Measurements from ENCODE around the gene ADCY3.

ADCY3 gene

GRCh38 chr2:24939353-24939752 lies 19.3 kb upstream of the ADCY3 start:
- Mint-ChIP-seq H3K4me1 (ENCODE audit: low read depth) (no peaks in the 10 kb centered on the region), H3K27me3 (ENCODE audit: low read depth) (no peaks in the 10 kb centered on the region), H3K27ac (no peak overlapping the region), H3K36me3 (ENCODE audit: low read depth) (no peaks in the 10 kb centered on the region), H3K9me3 (no peaks in the 10 kb centered on the region), H3K4me3 (no peak overlapping the region)
- no peak for DNase-seq (ENCODE audit: low spot score)

DNA sequence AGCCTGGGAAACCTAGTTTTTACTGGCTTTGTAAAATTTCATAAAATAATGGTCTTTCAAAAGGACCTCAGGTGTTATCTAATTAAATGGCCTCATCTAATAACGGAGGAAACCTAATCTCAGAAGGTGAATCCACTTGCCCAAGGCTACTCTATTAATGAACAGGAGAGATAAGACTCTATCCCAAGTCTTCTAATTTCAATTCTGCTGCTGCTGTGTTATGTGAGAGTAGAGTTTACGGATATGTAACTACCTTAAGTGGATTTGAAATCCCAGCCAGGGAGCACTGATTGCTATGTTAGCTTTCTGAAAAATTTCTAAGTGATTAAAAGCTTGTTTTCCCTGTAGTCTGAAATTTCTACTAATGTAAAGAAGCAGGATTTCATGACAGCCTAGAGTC lies 17.2 kb upstream of the ADCY3 start:
- Mint-ChIP-seq H3K4me1 (ENCODE audit: low read depth) (no peaks in the 10 kb centered on the region), H3K9me3 (no peaks in the 10 kb centered on the region), H3K36me3 (ENCODE audit: low read depth) (no peaks in the 10 kb centered on the region), H3K27me3 (ENCODE audit: low read depth) (no peaks in the 10 kb centered on the region), H3K4me3 (no peak overlapping the region), H3K27ac (no peak overlapping the region)
- DNase-seq (ENCODE audit: low spot score), result no peak

DNA sequence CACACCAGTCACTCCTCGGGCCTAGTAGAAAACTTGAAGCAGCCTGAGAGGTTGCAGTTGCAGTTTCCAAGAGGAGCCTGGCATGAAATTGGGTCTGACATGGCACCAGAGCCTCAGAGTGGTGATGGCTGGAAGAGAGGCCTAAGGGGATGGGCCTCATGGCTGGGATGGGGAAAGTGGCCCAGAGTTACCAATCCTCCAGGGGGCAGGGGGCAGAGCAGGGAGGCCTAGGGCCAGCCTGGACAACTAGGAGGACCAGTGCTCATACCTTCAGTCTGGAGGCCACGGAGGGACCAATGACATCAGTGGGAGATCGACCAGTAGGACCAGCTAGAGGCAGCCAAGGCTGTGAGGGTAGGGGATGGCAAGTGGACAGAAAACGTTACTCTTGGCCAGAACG lies 15.1 kb upstream of the ADCY3 start:
- no peak for DNase-seq (ENCODE audit: low spot score)
- H3K4me3 Mint-ChIP-seq, result no peak overlapping the region
- no peaks in the 10 kb centered on the region for H3K9me3 Mint-ChIP-seq
- no peak overlapping the region for H3K27ac Mint-ChIP-seq
- peaks cover 1% of the 10 kb centered on the region for H3K4me1 Mint-ChIP-seq (ENCODE audit: low read depth)
- H3K36me3 Mint-ChIP-seq (ENCODE audit: low read depth), result no peaks in the 10 kb centered on the region
- H3K27me3 Mint-ChIP-seq (ENCODE audit: low read depth), result no peaks in the 10 kb centered on the region

DNA sequence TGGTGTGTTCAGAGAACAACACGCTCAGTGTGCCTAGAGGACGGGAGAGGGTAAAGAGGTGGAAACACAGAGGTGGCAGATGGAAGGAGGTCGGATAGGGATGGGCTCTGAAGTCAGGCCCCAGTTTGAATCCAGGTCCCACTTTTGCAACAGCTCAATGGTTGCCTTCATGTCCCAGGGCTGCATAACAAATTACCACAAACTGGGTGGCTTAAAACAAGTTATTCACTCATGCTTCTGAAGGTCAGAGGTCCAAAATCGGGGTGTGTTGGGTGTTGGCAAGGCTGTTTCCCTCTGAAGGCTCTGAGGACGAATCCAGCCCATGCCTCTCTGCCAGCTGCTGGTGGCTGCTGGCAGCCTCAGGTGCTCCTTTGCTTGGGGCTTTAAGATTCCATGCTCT lies 12.7 kb upstream of the ADCY3 start:
- H3K9me3 Mint-ChIP-seq, result no peaks in the 10 kb centered on the region
- peaks cover 1% of the 10 kb centered on the region for H3K4me1 Mint-ChIP-seq (ENCODE audit: low read depth)
- DNase-seq (ENCODE audit: low spot score), result no peak
- H3K4me3 Mint-ChIP-seq, result no peak overlapping the region
- H3K27ac Mint-ChIP-seq, result no peak overlapping the region
- H3K36me3 Mint-ChIP-seq (ENCODE audit: low read depth), result no peaks in the 10 kb centered on the region
- H3K27me3 Mint-ChIP-seq (ENCODE audit: low read depth), result no peaks in the 10 kb centered on the region

- no peak overlapping the region for H3K4me3 Mint-ChIP-seq
- H3K36me3 Mint-ChIP-seq (ENCODE audit: low read depth), result no peaks in the 10 kb centered on the region
- no peak overlapping the region for H3K27ac Mint-ChIP-seq
- H3K27me3 Mint-ChIP-seq (ENCODE audit: low read depth), result no peaks in the 10 kb centered on the region
- no peaks in the 10 kb centered on the region for H3K9me3 Mint-ChIP-seq
- H3K4me1 Mint-ChIP-seq (ENCODE audit: low read depth), result peaks cover 6% of the 10 kb centered on the region
- DNase-seq (ENCODE audit: low spot score), result no peak
Observed at GRCh38 chr2:24930768-24931167, 10.7 kb upstream of the ADCY3 start.

DNA sequence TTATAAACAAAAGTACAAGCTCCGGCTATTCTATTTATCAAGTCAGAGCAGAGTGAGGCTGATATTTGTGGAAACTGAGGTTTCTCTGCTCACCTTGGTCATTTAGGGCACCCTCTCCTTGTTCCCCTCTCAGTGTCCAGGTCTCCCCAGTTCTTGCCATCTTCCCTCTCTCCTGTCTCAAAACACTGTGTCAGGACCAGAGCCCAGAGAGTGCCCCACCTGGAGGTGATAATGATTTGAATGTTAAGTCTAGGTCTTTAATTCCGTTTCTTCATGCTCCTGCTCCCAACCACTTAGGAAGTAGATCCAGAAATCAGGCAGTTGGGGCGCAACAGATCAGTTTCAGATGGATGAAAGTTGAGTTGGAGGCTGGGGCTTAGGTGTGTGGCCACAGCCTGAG lies 9.2 kb upstream of the ADCY3 start:
- peaks cover 6% of the 10 kb centered on the region for H3K4me1 Mint-ChIP-seq (ENCODE audit: low read depth)

GRCh38 chr2:24928036-24928435 lies 8.0 kb upstream of the ADCY3 start:
- no peaks in the 10 kb centered on the region for H3K9me3 Mint-ChIP-seq
- no peak overlapping the region for H3K4me3 Mint-ChIP-seq
- H3K27me3 Mint-ChIP-seq (ENCODE audit: low read depth), result no peaks in the 10 kb centered on the region
- peaks cover 6% of the 10 kb centered on the region for H3K4me1 Mint-ChIP-seq (ENCODE audit: low read depth)
- H3K27ac Mint-ChIP-seq, result no peak overlapping the region
- no peak for DNase-seq (ENCODE audit: low spot score)
- no peaks in the 10 kb centered on the region for H3K36me3 Mint-ChIP-seq (ENCODE audit: low read depth)

More for the DNA sequence above, 9.2 kb upstream of the ADCY3 start:
- Mint-ChIP-seq H3K27me3 (ENCODE audit: low read depth) (no peaks in the 10 kb centered on the region), H3K36me3 (ENCODE audit: low read depth) (no peaks in the 10 kb centered on the region), H3K27ac (no peak overlapping the region), H3K4me3 (no peak overlapping the region), H3K9me3 (no peaks in the 10 kb centered on the region)
- no peak for DNase-seq (ENCODE audit: low spot score)

GRCh38 chr2:24926602-24927252 lies 6.7 kb upstream of the ADCY3 start:
- H3K27ac Mint-ChIP-seq, result no peak overlapping the region
- H3K9me3 Mint-ChIP-seq, result no peaks in the 10 kb centered on the region
- peaks cover 6% of the 10 kb centered on the region for H3K4me1 Mint-ChIP-seq (ENCODE audit: low read depth)
- no peaks in the 10 kb centered on the region for H3K36me3 Mint-ChIP-seq (ENCODE audit: low read depth)
- H3K27me3 Mint-ChIP-seq (ENCODE audit: low read depth), result no peaks in the 10 kb centered on the region
- no peak for DNase-seq (ENCODE audit: low spot score)
- H3K4me3 Mint-ChIP-seq, result peak overlapping the region; percentile 42

- Mint-ChIP-seq H3K27me3 (ENCODE audit: low read depth) (no peaks in the 10 kb centered on the region), H3K4me3 (peak overlapping the region; percentile 42), H3K27ac (no peak overlapping the region), H3K9me3 (no peaks in the 10 kb centered on the region), H3K36me3 (ENCODE audit: low read depth) (no peaks in the 10 kb centered on the region), H3K4me1 (ENCODE audit: low read depth) (peaks cover 6% of the 10 kb centered on the region)
- no peak for DNase-seq (ENCODE audit: low spot score)
Observed at GRCh38 chr2:24926220-24926601, 6.2 kb upstream of the ADCY3 start.

DNA sequence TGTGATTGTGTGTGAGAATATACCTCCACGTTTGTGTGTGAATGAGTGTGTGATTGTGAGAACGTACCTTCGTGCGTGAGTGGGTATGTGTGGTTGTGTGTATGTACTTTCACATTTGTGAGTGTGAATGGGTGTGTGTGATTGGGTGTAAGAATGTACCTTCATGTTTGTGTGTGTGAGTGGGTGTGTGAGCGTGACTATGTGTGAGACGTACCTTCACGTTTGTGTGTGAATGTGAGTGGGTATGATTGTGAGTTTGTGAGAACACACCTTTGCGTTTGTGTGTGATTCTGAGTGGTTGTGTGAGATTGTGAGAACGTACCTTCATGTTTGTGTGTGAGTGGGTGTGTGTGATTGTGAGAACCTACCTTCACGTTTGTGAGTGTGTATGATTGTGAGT lies 5.8 kb upstream of the ADCY3 start:
- Mint-ChIP-seq H3K4me1 (ENCODE audit: low read depth) (peaks cover 8% of the 10 kb centered on the region), H3K4me3 (no peak overlapping the region), H3K27ac (no peak overlapping the region), H3K9me3 (no peaks in the 10 kb centered on the region), H3K27me3 (ENCODE audit: low read depth) (no peaks in the 10 kb centered on the region), H3K36me3 (ENCODE audit: low read depth) (no peaks in the 10 kb centered on the region)
- DNase-seq (ENCODE audit: low spot score), result no peak

DNA sequence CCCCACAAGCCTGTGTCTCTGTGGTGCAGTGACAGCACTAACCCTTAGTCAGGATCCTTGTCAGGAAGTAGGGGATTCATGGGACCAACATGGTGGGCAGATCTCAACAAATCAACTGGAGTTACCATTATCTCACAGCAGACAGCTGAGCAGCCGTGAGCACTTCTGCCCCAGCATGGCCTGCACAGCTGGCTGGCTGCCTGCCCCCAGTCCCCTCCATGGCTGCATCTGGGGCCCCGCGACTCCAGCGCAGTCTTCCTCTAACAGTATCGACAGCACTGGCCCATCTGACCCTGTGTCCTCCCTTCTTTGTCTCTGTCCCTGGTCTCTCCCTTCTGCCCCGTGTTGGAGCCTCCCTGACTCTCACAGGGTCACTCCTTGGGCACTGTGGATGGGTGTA lies 4.7 kb upstream of the ADCY3 start:
- Mint-ChIP-seq H3K4me1 (ENCODE audit: low read depth) (peaks cover 11% of the 10 kb centered on the region), H3K9me3 (no peaks in the 10 kb centered on the region), H3K27ac (no peak overlapping the region), H3K27me3 (ENCODE audit: low read depth) (no peaks in the 10 kb centered on the region), H3K36me3 (ENCODE audit: low read depth) (no peaks in the 10 kb centered on the region), H3K4me3 (no peak overlapping the region)
- no peak for DNase-seq (ENCODE audit: low spot score)

DNA sequence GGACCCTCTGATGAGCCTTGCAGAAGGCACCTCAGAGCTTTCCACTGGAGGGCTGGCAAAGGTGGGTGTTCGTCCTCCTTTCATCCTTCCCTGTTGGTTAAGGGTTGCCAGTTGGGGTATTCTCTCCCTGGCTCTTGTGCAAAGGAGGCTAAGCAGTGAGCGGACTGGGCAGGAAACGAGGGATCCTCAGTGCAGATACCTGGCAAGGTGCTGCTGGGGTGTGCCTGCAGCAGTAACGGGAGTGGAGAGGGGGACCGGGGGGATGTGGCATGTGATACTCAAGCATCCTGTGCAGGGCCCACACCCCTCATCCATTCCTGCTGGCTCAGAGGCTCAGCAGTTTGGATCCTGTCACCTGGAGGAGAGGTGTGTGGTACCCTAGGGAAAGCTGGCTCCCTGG lies 4.2 kb upstream of the ADCY3 start:
- H3K27me3 Mint-ChIP-seq (ENCODE audit: low read depth), result no peaks in the 10 kb centered on the region
- H3K9me3 Mint-ChIP-seq, result no peaks in the 10 kb centered on the region
- DNase-seq (ENCODE audit: low spot score), result no peak
- no peak overlapping the region for H3K27ac Mint-ChIP-seq
- H3K4me3 Mint-ChIP-seq, result no peak overlapping the region
- no peaks in the 10 kb centered on the region for H3K36me3 Mint-ChIP-seq (ENCODE audit: low read depth)
- H3K4me1 Mint-ChIP-seq (ENCODE audit: low read depth), result peaks cover 12% of the 10 kb centered on the region

GRCh38 chr2:24923106-24923505 lies 3.1 kb upstream of the ADCY3 start:
- Mint-ChIP-seq H3K9me3 (no peaks in the 10 kb centered on the region), H3K4me3 (no peak overlapping the region), H3K4me1 (ENCODE audit: low read depth) (peaks cover 21% of the 10 kb centered on the region)

DNA sequence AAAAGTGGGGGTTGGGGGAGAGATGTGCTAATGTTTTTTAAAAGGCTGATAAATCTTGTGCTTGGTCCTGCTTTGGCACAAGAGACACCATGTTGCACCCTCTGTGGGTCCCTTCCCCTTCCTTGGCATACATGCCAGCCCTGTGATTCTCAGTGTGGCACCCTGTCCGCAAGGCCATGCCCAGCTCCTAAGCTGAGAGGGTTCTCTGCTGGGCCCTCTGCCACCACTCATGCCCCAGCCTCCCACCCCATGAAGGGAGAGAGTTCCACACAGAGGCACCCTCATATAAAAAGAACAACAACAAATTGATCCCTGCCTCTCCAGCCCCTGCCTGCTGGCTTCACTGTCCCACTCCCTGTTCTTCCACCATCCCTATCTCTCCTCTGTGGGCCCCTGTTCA lies 2.5 kb upstream of the ADCY3 start:
- H3K36me3 Mint-ChIP-seq (ENCODE audit: low read depth), result peaks cover 7% of the 10 kb centered on the region
- peaks cover 26% of the 10 kb centered on the region for H3K4me1 Mint-ChIP-seq (ENCODE audit: low read depth)
- no peak overlapping the region for H3K27ac Mint-ChIP-seq
- no peaks in the 10 kb centered on the region for H3K27me3 Mint-ChIP-seq (ENCODE audit: low read depth)
- DNase-seq (ENCODE audit: low spot score), result no peak
- H3K9me3 Mint-ChIP-seq, result no peaks in the 10 kb centered on the region
- no peak overlapping the region for H3K4me3 Mint-ChIP-seq

More at GRCh38 chr2:24923106-24923505, 3.1 kb upstream of the ADCY3 start:
- DNase-seq (ENCODE audit: low spot score), result no peak
- no peaks in the 10 kb centered on the region for H3K27me3 Mint-ChIP-seq (ENCODE audit: low read depth)
- peaks cover 2% of the 10 kb centered on the region for H3K36me3 Mint-ChIP-seq (ENCODE audit: low read depth)
- no peak overlapping the region for H3K27ac Mint-ChIP-seq

DNA sequence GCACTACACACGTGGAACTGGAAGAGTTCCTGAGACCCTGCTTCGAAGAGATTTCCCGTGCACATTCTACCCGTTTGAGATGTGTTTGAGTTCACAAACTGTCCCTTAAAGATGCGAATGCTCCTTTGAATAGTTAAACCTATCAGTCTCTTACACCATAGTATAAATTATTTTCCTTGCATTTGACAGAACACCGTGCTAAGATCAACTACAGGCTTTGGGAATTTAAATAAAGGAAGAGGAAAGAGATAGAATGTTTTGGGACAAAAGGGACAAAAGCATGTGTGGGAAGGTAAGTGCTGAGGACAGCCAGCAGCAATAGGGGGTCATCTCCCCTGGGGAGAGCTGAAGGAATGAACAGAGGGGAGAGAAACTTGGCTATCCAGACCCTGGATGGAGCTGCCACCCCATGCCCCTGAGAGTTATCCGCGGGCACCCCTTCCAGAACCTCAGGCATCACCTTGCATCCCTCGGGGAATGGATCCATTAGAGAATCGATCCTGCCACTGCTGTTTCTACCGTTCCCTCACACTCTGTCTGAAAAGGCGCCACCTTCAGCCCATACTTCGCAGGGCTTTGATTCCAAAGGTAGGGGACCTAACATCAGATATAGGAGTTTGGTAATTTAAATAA lies 888 bp upstream of the ADCY3 start:
- Mint-ChIP-seq H3K27me3 (ENCODE audit: low read depth) (no peaks in the 10 kb centered on the region), H3K9me3 (no peaks in the 10 kb centered on the region), H3K27ac (peak overlapping the region; percentile 39), H3K36me3 (ENCODE audit: low read depth) (peaks cover 11% of the 10 kb centered on the region), H3K4me1 (ENCODE audit: low read depth) (peaks cover 27% of the 10 kb centered on the region), H3K4me3 (peak overlapping the region; percentile 74)
- DNase-seq (ENCODE audit: low spot score), result peak; percentile 14
